ENCODE results near the gene MCF2L. TPM values are rescaled to one million over a fixed set of nuclear protein-coding genes. Genes with fewer than 3 reads are reported as not detected.

MCF2L gene
- polyA plus RNA-seq, 1 donor from 2014 or later: 88.0 TPM

- Histone ChIP-seq H3K27me3 (ENCODE audit: insufficient read depth, low read depth, low read length) (no peaks in the 10 kb centered on the region), H3K27ac (ENCODE audit: low read length) (no peak overlapping the region), H3K9me3 (ENCODE audit: low read length) (no peaks in the 10 kb centered on the region), H3K9me2 (ENCODE audit: insufficient read depth, low read length) (no peaks in the 10 kb centered on the region), H3K79me2 (replicated peaks; ENCODE audit: insufficient read depth, low read length) (no peaks in the 10 kb centered on the region), H3K4me3 (ENCODE audit: low read length) (no peak overlapping the region), H2AFZ (ENCODE audit: low read depth, low read length) (no peak overlapping the region), H3K9ac (ENCODE audit: low read length) (no peak overlapping the region), H3K4me2 (ENCODE audit: low read length) (no peak overlapping the region), H3K36me3 (ENCODE audit: insufficient read depth, low read length) (no peaks in the 10 kb centered on the region), H3F3A (ENCODE audit: insufficient read depth, low read length, poor library complexity, severe bottlenecking) (no peaks in the 10 kb centered on the region), H4K20me1 (ENCODE audit: insufficient read depth) (no peaks in the 10 kb centered on the region)
- no peak for TF ChIP-seq RAD21 (conservative IDR thresholded peaks at IDR 0.05)
- TF ChIP-seq EP300 (conservative IDR thresholded peaks at IDR 0.05; ENCODE audit: poor library complexity, severe bottlenecking): no peak
- no peak for TF ChIP-seq EZH2 (IDR thresholded peaks at IDR 0.05; ENCODE audit: borderline replicate concordance, insufficient read depth, low read length, poor library complexity, severe bottlenecking)
- no peak for TF ChIP-seq POLR2AphosphoS5 (IDR thresholded peaks at IDR 0.05)
- no peak for TF ChIP-seq REST (IDR thresholded peaks at IDR 0.05; ENCODE audit: borderline replicate concordance)
- no peak for TF ChIP-seq TAF1 (IDR thresholded peaks at IDR 0.05; ENCODE audit: low read depth)
- TF ChIP-seq MXI1 (conservative IDR thresholded peaks at IDR 0.05; ENCODE audit: poor library complexity, severe bottlenecking): no peak
- TF ChIP-seq CTCF (IDR thresholded peaks at IDR 0.05; ENCODE audit: poor library complexity, severe bottlenecking): no peak
- TF ChIP-seq SMC3 (conservative IDR thresholded peaks at IDR 0.05; ENCODE audit: poor library complexity): no peak
Measured at GRCh38 chr13:113059891-113060290, 90.9 kb downstream of the MCF2L start.

GRCh38 chr13:113060557-113061270 lies 91.7 kb downstream of the MCF2L start:
- Histone ChIP-seq H4K20me1 (ENCODE audit: insufficient read depth) (no peaks in the 10 kb centered on the region), H3K36me3 (ENCODE audit: insufficient read depth, low read length) (no peaks in the 10 kb centered on the region), H3K79me2 (replicated peaks; ENCODE audit: insufficient read depth, low read length) (no peaks in the 10 kb centered on the region), H3K4me2 (ENCODE audit: low read length) (no peak overlapping the region), H3F3A (ENCODE audit: insufficient read depth, low read length, poor library complexity, severe bottlenecking) (no peaks in the 10 kb centered on the region), H3K9me2 (ENCODE audit: insufficient read depth, low read length) (no peaks in the 10 kb centered on the region), H3K4me3 (ENCODE audit: low read length) (no peak overlapping the region), H2AFZ (ENCODE audit: low read depth, low read length) (no peak overlapping the region), H3K27ac (ENCODE audit: low read length) (no peak overlapping the region), H3K9ac (ENCODE audit: low read length) (no peak overlapping the region), H3K27me3 (ENCODE audit: insufficient read depth, low read depth, low read length) (no peaks in the 10 kb centered on the region), H3K9me3 (ENCODE audit: low read length) (no peaks in the 10 kb centered on the region)
- TF ChIP-seq SMC3 (conservative IDR thresholded peaks at IDR 0.05; ENCODE audit: poor library complexity): no peak
- no peak for TF ChIP-seq MXI1 (conservative IDR thresholded peaks at IDR 0.05; ENCODE audit: poor library complexity, severe bottlenecking)
- no peak for TF ChIP-seq RAD21 (conservative IDR thresholded peaks at IDR 0.05)
- TF ChIP-seq EP300 (conservative IDR thresholded peaks at IDR 0.05; ENCODE audit: poor library complexity, severe bottlenecking): no peak
- TF ChIP-seq POLR2AphosphoS5 (IDR thresholded peaks at IDR 0.05): no peak
- no peak for TF ChIP-seq EZH2 (IDR thresholded peaks at IDR 0.05; ENCODE audit: borderline replicate concordance, insufficient read depth, low read length, poor library complexity, severe bottlenecking)
- no peak for TF ChIP-seq CTCF (IDR thresholded peaks at IDR 0.05; ENCODE audit: poor library complexity, severe bottlenecking)
- no peak for TF ChIP-seq TAF1 (IDR thresholded peaks at IDR 0.05; ENCODE audit: low read depth)
- TF ChIP-seq REST (IDR thresholded peaks at IDR 0.05; ENCODE audit: borderline replicate concordance): no peak

Data from neural cell (in vitro differentiated cells).